Measurements from ENCODE around the gene SPRR2B. TPM values are rescaled to one million over a fixed set of nuclear protein-coding genes. Genes with fewer than 3 reads are reported as not detected.

Gene SPRR2B
- total and polyA plus RNA-seq, 8 donors, result not detected

- ATAC-seq, result no peak
- no peak for DNase-seq
- H3K9me3 ChIP-seq, result no peaks in the 10 kb centered on the region
- H3K4me1 ChIP-seq, result no peaks in the 10 kb centered on the region
- H3K4me3 ChIP-seq, result no peak overlapping the region
- intact Hi-C loops (cut with DNase I), result no loop called here
- no peaks in the 10 kb centered on the region for H3K36me3 ChIP-seq
- no peak overlapping the region for H3K27ac ChIP-seq
- TF ChIP-seq CTCF (IDR thresholded peaks at IDR 0.05), result no peak
- H3K27me3 ChIP-seq, result no peaks in the 10 kb centered on the region
Measured at GRCh38 chr1:153081736-153082135, 10.3 kb upstream of the SPRR2B start.

- no peaks in the 10 kb centered on the region for H3K4me1 ChIP-seq
- intact Hi-C loops (cut with DNase I), result no loop called here
- no peaks in the 10 kb centered on the region for H3K27me3 ChIP-seq
- ATAC-seq (no peak), DNase-seq (no peak)
- no peaks in the 10 kb centered on the region for H3K36me3 ChIP-seq
- no peak overlapping the region for H3K27ac ChIP-seq
- H3K4me3 ChIP-seq, result no peak overlapping the region
- H3K9me3 ChIP-seq, result no peaks in the 10 kb centered on the region
- no peak for TF ChIP-seq CTCF (IDR thresholded peaks at IDR 0.05)
Measured at GRCh38 chr1:153072806-153073726, 1.7 kb upstream of the SPRR2B start.

- intact Hi-C loops (cut with DNase I), result no loop called here
- TF ChIP-seq CTCF (IDR thresholded peaks at IDR 0.05), result no peak
- no peak for DNase-seq
Measured at GRCh38 chr1:153070243-153070642, 1.2 kb downstream of the SPRR2B start.

GRCh38 chr1:153058826-153059784, 12.3 kb downstream of the SPRR2B start:
- intact Hi-C loops (cut with DNase I), result no loop called here
- ATAC-seq (no peak), DNase-seq (no peak)
- peaks cover 0 to 6% of the 10 kb centered on the region in 2 donors for H3K27me3 ChIP-seq
- H3K9me3 ChIP-seq, result no peaks in the 10 kb centered on the region
- no peak overlapping the region for H3K4me3 ChIP-seq
- no peaks in the 10 kb centered on the region for H3K36me3 ChIP-seq
- no peak overlapping the region for H3K27ac ChIP-seq
- no peaks in the 10 kb centered on the region for H3K4me1 ChIP-seq
- no peak for TF ChIP-seq CTCF (IDR thresholded peaks at IDR 0.05)

More at GRCh38 chr1:153070243-153070642, 1.2 kb downstream of the SPRR2B start:
- Histone ChIP-seq H3K27me3 (no peaks in the 10 kb centered on the region), H3K9me3 (no peaks in the 10 kb centered on the region), H3K27ac (no peak overlapping the region), H3K4me1 (no peaks in the 10 kb centered on the region), H3K36me3 (no peaks in the 10 kb centered on the region), H3K4me3 (no peak overlapping the region)
- no peak for ATAC-seq

GRCh38 chr1:153058154-153058553, 13.3 kb downstream of the SPRR2B start:
- no peaks in the 10 kb centered on the region for H3K4me1 ChIP-seq
- no peak for TF ChIP-seq CTCF (IDR thresholded peaks at IDR 0.05)
- DNase-seq (no peak), ATAC-seq (no peak)
- H3K36me3 ChIP-seq, result no peaks in the 10 kb centered on the region
- H3K9me3 ChIP-seq, result no peaks in the 10 kb centered on the region
- no peak overlapping the region for H3K4me3 ChIP-seq
- intact Hi-C loops (cut with DNase I), result no loop called here
- no peak overlapping the region for H3K27ac ChIP-seq
- H3K27me3 ChIP-seq, result peaks cover 0 to 6% of the 10 kb centered on the region in 2 donors
